ENCODE data around the gene VGLL4. TPM values are rescaled to one million over a fixed set of nuclear protein-coding genes. Genes with fewer than 3 reads are reported as not detected.
"Not testable (repeated sequence)": the region's sequence is repeated elsewhere in the genome, so short reads cannot be mapped to it uniquely, and the experiment has no call there.

The VGLL4 gene
- total RNA-seq, 1 donor from 2014 or later: 76.7 TPM

DNA sequence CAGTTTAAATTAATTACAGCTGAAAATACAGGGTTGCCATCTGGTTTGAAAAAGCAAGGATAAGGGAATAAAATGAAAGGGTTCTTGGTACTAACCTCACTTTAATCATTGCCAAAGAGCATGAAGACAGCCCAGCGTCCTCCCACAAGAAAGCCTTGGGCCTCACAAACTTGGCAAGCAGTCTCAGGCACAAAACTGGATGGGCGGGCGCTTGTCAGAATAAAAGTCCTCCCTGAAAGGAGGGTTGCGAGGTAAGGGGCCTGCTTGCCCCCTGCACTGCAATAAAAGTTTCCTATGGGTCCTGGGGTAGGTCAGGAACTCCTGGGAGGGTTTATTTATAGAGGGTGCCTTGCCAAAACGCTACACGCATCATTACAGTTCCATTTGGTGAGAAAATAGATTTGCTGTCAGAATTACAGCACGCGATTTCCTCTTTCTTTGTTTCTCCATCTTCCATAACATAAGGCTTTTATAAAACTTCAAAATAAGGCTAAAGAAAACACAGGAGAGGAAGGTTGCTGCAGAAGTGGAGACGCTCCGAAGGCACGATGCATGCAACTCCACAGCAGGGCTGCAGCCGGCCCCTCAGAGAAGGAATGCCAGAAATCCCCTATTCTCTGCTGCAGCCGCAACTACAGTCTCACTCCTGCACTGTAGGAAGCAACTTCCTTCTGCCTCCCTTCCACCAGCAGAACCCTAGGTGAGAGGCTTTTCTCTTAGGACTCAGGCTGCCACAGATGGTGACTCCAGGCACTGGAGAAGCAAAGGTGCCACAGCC, 61.3 kb downstream of the VGLL4 start:
- DNase-seq: peak; percentile 74

DNA sequence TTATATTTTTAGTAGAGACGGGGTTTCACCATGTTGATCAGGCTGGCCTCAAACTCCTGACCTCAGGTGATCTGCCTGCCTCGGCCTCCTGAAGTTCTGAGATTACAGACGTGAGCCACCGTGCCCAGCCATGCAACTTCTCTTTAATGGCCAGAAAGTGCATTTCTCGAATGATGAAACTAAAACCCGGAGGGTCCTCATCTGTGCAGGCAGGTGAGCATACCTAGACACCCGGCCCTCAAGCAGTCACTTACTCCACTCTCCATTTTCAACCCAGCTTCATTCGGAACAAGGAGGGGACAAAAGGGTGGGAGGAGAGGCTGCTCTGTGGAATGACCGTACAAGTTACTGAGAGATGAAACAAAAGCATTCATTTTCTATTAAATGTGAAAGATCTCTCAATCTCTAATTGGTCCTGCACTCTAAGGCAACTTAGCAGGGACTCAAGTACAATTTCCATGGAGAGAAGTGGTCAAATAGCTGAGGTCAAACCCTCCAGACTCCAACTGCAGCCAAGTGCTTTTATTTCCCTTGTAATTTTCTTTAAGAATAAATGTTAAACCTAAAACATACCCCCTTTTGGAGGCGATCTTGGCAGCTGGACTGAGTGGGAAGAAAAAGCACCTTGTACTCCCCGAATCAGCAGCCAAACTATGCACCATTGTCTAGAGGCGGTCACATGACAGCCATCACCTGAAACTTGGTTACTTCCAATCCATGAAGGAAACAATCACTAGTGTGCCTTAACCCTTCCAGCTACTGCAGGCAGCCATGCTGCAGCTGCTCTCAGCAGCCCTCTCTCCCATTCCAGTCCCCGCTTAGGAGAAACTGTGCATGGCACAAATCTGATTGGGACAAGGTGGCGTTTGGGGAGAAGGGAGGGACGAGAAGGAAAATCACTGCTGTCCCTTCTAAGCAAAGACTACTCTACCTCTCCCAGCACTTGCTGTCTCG, 62.2 kb downstream of the VGLL4 start:
- peak; percentile 55 for DNase-seq

DNA sequence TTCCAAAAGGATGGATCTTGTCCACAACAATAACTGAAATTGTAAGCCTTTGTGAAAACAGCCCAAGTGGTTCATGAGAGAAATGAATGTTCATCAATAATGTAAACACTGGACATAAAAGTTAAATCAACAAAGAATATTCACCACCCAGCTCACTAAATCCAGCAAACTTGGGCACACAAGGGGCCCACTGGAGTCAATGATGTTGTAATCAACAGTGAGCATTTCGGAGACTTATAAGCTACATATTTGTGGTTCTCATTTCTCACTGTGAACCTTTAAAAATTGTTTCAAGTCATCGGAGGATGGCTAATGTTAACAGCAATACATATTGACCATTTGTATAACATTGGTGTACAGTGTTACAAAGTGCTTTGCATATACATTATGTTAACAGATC, 63.1 kb downstream of the VGLL4 start:
- no peak for DNase-seq

DNA sequence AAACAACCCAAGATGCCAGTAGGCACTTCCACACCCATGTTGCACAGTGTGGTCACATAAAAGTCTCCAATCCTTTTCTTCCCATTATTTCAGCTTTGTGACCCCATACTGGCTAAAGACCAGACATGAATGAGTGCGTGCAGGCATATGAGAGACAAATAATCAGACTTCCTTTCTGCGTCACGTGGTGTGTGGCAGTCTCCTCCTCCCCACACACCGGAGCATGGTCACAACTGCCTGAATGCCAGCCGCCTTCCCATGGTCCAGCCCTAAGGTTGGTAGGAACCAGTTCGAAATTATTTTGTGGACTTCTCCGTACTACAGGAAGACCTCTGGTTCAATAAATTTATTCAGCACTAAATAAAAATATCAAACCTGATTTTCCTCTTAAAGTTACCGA, 65.5 kb downstream of the VGLL4 start:
- no peak for DNase-seq

DNA sequence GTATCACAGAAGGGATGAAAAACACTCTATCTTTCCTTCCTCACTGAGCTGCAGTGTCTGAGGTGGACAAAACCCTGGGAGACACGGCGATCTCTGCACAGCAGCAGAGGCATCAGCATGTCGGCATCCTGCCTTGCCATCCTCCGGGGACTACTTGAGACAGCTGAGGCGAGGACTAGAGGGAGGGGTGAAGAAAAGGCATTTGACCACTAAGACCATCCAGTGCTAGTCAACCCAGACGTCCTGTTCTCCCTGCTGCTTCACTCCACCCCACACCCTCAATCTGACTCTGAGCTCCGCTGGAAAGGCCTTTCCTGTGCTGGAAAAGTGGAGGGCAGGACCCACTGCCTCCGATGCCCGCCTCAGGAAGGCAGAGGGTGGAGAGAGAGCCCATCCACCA, 67.3 kb downstream of the VGLL4 start:
- no peak for DNase-seq

DNA sequence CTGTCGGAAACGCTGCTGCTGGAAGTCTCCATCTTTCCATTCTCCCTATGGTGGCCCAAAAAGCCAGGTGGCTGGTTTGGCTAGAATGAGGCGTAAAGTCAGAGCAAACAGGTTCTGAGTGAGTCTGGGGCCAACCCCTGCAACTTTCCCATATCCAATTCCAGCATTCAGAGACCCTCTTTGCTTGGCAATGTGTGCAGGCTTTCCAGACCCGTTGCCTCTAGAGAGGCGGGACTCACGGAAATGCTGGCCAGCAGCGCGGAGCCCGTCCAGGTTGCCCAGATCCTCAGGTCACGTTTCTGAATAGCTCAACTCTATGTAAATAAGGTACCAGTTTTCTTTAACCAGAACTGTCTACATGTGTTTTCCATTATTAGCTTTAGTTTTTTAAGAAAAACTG, 68.0 kb downstream of the VGLL4 start:
- no peak for DNase-seq

DNA sequence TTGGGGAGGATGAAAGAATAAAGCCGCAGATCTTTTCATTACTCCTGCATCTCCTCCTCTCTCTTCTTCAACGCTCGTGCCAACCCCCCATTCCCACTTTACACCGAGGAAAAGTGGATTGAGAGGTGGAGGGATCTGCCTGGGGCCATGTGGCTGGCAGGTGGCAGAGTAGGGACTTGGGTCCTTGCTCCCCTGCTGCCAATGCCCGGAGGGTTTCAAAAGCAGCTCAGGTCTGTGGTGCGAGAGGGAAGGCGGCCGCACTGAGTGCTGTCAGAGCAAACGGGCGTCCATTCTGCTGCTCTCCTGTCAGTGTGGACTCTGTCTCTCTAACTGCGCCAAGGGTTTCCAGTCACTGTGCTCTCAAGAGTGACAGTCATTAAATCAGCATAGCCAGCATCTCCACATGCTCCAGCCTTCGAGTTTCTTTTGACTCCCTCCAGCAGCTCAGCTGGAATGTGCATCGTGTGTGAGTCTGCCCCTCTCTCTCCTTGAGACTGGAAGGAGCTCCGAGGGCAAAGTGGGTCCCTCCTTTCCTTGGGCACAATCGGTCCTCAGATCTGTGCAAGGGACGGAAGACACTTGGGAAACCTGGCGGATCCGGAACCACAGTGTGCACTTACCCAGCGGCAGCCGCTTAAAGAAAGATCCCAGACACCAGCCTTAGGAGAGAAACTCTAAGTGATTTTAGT, 68.6 kb downstream of the VGLL4 start:
- DNase-seq: no peak

DNA sequence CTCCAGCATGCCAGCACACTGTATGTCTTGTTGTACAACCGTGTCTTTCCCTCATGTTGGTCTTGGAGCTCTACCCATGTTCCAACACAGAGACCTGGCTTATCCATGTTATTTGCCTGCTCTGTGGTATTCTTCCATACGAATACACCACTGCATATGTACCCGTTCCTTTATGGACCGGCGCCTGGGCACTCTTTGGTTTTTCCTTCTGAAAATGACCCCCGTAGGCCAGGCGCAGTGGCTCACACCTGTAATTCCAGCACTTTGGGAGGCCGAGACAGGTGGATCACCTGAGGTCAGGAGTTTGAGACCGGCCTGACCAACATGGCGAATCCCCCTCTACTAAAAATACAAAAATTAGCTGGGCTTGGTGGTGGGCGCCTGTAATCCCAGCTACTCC, 71.1 kb downstream of the VGLL4 start:
- DNase-seq: not testable (repeated sequence)

DNA sequence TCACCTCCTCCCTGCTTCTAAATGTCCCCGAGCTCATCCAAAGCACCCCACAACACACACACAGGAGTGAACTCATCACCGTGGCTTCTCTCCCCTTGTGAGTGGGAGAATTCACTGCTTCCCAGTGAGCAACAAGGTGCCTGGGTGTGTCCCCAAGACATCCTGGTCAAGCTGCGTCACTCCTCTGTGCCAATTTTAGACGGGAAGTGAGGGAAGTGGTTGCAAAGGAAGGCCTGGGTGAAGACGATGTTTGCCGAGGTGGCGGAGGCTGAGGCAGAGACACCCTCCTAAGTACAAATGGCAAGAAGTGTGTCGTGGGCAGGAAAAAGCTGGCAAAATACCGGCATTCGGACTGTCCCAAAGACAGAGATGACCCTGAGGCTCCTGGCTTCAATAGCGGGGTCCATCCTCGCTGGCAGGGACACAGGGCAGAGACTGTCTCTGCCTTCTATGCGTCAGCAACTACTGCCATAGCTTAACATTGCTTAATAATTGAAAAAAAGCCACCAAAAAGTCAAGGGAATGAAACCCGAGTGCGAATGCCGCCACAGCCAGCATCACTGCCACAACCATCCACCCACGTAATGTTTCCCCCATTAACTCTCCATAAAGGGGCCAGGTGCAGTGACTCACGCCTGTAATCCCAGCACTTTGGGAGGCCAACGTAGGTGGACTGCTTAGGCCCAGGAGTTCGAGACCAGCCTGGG, 72.8 kb downstream of the VGLL4 start:
- peak; percentile 72 for DNase-seq

DNA sequence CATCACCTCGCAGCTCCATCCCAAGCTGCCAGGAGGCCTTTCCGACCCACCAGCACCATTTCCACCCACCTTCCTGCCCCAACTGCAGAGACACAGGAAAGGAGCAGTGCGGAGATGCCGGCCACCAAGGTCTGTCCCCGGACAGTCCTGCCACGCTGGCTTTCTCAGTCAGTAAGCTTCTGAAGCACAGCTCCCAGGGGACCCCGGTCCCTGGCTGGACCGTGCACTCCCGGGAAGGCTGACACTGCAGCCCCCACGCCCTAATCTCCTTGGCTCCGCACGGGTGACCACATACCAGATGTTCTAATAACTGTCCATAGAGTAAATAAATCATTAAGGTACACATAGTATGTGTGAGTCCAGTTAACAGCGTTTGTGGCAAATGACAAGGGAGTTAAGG, 73.5 kb downstream of the VGLL4 start:
- DNase-seq: no peak

DNA sequence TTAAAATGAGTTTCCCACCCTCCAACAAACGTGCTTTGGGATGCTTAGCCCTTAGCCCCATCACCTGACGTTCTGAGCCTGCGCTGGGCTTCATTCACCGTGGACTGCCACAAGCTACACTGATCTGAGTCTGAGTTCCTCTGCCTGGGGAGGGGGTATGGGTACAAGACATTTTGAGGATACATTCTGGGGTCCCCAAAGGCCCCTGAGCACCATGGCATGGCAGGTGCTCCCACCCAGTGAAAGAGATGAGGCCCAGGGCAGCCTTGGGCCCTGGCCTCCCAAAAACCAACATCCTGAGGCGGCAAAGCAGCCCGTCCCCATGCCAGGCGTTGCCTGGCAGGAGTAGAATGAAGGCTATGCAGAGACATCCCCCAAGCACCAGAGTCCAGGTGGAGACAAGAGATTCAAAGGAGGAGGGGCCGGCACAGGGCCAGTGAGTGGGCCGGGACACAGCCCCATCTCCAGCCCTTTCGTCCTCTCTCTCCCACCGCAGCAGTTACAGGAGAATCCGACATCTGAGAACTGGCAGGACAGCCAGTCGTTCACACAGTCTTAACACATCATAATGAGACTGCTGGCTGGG, 74.5 kb downstream of the VGLL4 start:
- DNase-seq: no peak

DNA sequence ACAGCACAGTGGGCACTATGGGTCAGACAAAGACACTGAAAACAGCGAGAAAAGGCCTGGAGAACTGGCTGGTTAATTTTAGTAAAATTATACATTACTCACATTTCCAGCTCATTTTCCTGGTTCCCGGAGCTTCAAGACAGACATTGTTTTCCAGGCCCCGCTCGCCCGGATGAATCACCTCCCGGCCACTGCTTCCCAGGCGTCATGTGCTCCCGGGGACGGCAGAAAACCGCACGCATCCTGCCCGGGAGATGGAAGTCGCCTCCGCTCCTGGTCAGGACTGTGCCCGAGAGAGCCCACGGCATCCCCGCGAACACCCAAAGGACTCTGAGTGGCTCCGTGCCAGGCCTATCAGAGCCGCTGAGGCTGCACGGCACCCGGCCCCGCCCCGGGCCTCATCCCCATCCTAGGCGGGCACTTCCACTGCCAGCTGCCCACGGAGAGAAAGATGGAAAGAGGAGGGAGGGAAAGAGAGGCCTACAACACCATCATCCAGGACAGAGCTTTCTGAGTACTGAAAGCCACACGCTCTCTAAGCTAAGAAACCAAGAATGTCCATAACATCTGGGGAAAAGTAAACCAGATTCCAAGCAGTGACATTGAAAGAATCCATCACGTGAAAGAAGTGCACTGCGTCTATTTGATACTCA, 75.1 kb downstream of the VGLL4 start:
- peak; percentile 97 for DNase-seq

DNA sequence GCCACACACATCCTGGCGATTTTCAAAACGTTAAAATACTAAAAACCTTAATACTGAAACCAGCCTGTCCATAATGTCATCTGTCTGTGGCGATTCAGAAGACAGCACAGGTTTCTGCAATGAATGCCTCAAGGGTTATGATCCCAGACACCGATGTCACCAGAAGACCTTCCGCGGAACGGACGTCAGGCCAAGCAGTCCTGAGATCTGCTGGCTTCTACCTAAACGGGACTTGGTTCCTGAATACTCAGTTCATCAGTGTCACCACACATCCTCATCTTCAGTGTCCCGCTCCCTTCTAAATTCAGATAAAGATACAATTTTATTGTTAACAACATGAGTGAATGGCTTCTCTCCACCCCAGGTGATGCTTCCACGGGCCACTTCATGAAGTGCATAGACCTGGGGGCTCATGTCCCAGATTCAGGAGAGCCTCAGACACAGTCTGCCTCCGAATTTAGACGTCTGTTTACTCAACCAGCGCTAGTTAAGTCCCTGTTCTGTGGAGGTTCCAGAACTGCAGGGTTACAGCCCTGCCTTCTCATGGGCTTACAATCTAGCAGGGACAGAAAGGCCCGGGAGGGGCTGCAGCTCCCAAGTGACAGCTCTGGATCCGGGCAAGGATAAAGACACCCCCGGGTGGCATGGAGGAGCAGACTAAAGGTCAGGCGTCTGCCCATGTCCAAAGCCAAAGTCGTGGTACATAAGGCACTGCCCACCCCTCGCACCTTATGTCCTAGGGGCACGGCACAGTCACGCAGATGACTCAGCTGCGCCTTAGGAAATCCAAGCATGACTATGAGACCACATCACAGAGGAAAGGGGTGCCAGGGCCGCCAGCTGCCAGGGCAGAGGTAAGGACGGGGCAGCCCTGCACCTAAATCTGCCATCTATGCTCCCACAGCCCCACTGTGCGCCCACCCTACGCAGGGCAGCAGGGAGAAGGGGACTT, 75.9 kb downstream of the VGLL4 start:
- peak; percentile 86 for DNase-seq

DNA sequence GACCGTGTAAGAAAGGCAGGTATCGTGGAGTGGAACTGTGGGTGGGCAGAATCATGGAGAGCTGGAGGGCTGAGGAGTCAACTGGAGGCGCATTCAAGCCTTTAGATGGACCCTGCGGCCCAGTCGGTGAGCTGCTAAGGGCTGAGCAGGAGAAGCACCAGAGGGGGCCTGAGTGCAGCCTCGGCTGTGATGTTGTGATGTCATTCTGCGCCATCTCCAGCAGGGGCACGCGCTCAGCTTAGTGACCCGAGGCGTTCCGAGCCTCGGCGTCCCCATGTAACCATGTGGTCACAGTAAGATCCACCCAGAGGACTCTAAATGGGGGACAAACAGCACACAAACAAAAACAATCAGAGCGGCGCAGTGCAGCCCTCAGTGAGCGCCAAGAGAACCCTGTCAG, 76.8 kb downstream of the VGLL4 start:
- no peak for DNase-seq

DNA sequence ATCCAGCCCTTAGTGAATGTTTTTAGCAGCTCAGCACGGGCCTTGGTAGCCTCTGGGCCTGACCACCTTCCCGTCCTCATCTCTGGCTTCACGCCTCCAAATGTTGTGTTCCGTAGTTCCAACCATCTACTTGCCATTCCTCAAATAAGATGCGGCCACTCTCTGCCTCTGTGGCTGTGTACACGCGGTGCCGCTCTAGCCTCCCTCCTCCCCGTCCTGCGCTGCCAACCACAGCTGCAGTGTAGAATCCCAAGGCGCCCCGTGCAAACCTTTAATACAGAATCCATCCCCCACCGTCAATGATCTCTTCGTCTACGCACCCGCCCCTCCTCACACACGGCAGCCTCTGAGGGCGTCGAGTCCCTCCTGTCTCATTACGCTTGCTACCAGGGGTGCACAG, 77.2 kb downstream of the VGLL4 start:
- DNase-seq: no peak

DNA sequence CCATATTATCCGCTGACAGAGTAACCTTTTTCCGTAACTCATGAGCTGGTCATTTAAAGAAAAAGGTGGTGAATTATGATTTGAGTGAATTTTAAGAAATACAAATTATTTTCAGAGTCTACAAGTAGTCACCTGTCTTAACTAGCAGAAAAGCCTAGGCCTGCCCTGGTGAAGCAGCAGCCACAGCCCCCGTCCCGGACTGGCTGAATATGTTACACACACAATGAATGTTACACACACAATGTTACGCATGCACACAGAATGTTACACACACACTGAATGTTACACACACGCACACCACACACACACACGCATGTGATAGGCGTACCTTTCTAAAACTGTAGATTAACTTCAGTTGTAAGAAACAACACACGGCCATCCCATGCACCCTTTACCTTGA, 77.8 kb downstream of the VGLL4 start:
- DNase-seq: no peak

DNA sequence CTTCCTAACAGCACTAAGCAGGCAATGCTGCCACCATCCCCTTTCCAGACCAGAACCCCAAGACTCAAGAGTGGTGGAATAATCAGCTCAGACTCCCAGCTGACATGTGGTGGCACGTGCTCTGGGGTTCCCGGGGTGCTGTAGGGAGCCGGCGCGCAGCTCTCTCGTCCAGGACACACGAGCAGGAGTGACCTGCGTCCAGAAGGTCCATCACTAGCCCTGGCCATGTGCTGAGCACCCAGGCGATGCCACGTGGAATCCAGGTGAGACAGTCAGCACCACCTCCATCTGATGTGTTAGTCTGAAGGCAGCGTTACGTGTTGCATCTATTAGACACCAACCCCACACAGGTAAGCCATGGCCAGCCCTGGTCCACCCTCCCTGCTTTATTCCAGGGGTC, 78.2 kb downstream of the VGLL4 start:
- no peak for DNase-seq

DNA sequence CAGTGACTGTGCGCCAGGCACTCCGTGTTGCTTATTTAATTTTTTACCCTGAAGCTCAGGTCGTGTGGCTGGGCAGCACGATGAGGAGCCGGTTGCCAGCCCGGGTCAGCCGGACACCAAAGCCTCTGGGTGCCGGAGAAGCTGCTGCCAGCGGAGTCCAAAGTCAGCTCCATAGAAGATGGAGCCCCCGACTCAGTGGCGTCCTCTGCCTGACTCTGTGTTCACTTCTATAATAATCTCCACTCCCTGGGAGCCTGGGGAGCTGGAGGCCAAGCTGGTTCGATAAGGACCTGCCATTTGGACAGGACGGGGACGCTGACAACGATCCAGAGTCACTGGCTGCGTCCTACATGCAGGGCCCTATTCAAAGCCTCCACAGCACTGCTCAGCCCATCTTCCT, 78.6 kb downstream of the VGLL4 start:
- no peak for DNase-seq

DNA sequence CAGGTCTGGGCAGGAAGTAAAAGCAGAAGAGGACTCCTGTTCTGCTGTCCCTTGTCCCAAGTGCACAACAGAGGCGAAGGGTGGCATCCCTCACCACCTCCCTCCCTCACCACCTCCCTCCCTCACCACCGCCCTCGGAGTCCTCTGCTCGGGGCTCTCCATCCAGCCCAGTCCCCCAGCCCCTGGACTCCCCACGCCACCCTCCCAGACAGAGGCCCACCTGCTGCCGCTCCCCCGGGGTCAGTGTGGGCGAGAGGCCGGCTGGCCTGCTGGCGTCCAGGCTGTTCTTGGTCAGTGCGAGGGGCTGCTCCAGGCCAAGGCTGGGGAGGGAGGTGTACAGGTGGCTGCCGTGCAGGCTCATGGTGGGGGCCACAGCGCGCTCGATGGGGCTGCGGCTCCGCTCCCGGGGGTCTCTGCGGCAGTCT, 79.1 kb downstream of the VGLL4 start:
- DNase-seq: no peak

DNA sequence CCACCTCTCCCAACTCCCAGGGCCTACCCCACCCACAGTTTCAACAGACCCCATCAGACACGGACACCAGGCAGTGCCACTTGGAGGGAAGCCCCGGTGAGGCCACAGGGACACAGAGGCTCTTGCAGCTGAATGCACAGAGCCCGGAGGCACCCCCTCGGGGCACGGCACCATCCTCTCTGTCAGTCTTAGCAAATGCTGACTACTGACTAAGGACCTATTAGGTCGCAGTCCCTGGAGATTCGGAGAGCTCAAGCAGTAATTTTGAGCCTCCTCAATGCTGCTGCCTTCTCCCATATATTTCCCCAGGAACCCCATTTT, 79.9 kb downstream of the VGLL4 start:
- no peak for DNase-seq

Measured in dermis blood vessel endothelial cell (primary cell).